Activated CD8-positive, alpha-beta memory T cell treated with anti-CD3 and anti-CD28 coated beads, Interleukin-2, amount 50 U/mL, for 4 hours (primary cell): ENCODE results near the gene PDLIM3.

ENCODE experiments used
- DNase-seq: peaks from one replicate; pipeline ENCODE4 v3.0.0-alpha.2; 2020

PDLIM3 gene

DNA sequence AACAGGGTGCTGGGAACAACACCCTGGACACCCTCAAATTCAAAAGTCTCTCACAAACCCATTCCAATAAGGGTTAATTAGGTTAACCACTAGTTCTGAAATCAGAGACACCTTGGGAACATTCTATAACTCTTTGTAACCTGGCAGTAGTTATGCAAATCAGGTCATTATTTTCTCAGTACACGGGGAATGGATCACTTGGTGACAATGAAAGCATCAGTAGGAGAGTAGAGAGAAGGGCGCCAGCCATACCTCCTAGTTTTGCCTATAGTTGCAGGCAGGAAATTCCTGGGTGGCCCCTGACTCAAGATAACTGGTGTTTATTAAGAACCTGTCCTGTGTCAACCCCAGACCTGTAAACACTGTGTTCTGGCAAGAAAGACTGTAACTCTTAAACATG lies 66.3 kb downstream of the PDLIM3 start:
- no peak for DNase-seq

DNA sequence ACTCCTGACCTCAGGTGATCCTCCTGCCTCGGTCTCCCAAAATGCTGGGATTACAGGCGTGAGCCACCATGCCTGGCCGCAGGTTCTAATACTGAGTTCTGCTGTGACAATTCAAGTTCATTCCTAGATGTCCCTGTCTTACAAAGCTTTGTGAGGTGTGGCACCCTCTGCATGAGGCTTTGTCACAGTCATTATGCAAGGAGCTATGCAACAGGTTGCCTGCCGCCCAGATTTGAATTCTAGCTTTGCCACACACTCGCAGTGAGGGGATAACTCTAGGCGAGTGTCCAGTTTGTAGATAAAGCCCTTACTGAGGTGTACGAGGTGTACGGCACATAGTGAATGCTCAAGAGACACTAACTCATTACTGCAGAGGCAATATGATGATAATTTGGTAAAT lies 67.3 kb downstream of the PDLIM3 start:
- no peak for DNase-seq

DNA sequence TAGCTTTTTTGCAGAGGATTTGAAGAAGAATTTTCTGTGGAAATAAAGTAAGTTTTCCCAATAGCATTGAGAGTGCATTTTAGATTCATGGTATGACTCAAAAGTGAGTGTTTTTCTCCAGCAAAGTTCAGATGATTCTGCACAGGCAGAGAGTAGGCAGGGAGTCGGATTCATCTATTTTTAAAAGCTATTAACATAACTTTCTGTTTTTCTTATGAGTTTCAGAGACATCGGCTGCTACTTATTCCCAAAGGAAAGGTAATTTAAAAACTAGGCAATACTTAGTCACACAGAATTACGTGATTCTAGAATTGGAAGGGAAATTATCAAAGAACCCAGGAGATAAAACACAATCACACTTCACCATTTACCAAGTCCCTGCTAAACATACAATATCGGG lies 68.2 kb downstream of the PDLIM3 start:
- no peak for DNase-seq

DNA sequence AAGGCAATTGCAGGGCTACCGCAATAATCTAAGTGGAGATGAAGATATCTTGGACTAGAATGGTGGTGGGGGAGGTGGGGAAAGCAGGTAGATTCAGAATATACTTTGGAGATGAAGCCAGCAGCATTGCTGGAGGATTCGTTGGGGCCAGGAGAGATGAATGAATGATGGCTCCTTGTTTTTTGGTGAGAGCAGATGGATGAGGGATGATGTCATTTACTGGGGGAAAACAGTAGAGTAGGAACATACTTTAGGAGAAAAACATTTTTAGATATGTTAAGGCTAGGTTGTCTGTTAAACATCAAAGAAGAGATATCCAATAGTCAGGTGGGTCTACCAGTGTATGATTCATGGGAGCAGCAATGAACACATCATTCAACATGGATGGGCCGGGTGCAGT lies 69.6 kb downstream of the PDLIM3 start:
- no peak for DNase-seq

DNA sequence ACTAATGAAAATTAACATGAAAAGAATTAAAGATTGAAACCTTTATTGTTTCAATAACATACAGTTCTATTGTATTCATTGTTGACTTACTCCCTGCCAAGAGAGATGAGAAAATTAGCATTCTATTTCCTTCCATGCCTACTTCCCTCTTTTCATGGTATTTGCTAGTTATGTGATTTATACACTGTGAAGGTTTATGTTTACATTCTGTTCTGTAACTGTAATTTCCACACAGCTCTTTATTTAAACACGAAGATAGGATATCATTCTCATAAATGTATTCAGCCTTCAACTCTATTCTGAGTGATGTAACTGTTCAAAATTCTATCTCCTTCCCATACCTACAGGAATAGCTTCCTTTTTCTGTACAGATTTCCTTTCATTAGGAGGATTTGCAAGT lies 70.4 kb downstream of the PDLIM3 start:
- DNase-seq: no peak

DNA sequence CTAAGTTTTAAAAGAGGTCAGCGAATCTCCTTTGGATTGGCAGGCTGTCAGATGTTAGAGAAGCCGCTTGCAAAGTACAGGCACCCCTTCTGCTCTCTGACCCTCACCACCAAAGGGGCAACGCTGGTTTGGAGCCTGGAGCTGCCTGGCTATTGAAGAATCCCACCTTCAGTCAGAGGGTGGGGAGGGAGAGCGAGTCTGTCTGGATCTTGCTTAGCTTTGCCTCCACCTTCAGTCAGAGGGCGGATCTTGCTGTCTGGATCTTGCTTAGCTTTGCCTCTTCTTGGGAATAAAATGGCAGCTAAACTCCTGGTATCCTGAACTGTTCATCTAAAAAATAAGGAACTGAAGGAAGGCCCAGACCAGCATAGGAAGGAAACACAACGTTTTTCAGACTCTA lies 71.1 kb downstream of the PDLIM3 start:
- no peak for DNase-seq

DNA sequence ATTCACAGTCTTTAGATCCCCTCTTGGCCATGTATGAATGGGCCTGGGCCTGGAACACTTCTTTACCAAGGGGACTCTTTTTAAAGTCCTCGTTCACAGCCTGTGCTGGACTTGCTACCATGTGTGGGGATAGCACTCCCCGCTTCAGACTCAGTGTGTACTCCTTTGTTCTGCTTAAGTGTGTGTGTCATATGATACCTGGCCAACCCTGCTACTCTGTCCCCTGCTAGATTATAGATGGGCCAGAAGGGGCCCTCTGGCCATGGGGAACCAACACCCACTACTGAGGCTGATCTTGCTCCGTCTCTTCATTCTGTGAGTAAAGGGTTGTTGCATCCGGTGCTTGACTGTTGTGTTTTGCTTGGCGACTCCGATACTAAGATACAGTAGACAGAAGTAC lies 71.8 kb downstream of the PDLIM3 start:
- DNase-seq: no peak

DNA sequence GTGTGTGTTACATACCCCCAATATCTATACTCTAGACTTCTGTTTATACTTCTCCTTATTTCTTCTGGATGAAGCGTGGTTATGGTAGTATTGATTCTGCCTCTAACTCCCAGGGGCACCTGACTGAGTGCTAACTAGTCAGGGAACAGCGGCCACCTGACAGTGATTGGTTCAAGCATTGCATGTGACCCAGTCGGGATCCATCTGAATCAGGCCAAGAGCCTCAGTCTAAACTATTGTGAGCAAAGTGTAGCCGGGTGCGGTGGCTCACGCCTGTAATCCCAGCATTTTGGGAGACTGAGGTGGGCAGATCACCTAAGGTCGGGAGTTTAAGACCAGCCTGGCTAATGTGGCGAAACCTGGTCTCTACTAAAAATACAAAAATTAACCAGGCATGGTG lies 73.7 kb downstream of the PDLIM3 start:
- DNase-seq: no peak

DNA sequence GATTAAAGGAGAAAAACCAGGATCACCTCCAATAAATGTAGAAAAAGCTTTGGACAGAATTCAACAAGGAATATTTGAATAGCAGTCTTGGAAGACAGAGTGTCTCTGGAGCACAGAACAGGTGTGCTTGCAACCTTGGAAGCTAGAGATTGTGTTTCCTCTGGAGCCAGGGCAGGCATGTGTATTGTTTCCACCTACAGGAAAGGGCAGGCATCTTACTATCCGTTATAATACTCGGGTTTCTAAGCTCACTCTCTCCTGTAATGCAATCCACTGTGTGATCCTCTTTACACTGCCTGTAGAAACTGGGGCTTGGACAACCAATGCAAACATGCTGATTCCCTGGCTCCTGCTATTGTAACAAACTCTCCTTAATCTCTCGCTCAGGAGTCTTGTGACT lies 78.2 kb downstream of the PDLIM3 start:
- no peak for DNase-seq

DNA sequence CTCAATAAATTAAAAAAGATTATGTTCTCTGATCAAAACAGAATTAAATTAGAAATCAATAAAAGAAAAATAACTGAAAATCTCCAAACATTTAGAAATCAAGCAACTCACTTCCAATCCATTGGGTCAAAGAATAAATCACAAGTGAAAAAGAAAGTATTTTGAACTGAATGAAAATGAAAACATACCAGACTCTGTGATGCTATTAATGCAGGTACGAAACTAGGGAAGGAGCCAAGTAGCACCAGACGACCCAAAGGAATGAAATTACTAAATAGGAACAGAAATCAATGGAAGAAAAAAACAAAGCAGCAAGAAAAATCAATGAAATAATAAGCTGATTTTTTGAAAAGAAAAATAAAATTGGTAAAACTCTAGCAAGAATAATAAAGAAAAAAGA lies 79.2 kb downstream of the PDLIM3 start:
- no peak for DNase-seq
